Endodermal cell (in vitro differentiated cells): ENCODE data around the gene COG3. TPM values are rescaled to one million over a fixed set of nuclear protein-coding genes. Genes with fewer than 3 reads are reported as not detected.

ENCODE experiments used
- DNase-seq: peaks from one replicate; pipeline ENCODE4 v3.0.0-alpha.2; 2017
- H3K27ac ChIP-seq: 2 replicates; pipeline ENCODE4 v1.5.1; 2013; ENCODE audit warnings: mild to moderate bottlenecking, low read depth, low read length, moderate library complexity
- H3K27me3 ChIP-seq: 2 replicates; pipeline ENCODE4 v1.6.1; 2013; ENCODE audit warnings: mild to moderate bottlenecking, low read length, moderate library complexity; ENCODE audit not compliant: insufficient read depth, control insufficient read depth, poor library complexity, severe bottlenecking
- H3K36me3 ChIP-seq: 2 replicates; pipeline ENCODE4 v1.7.0; 2013; ENCODE audit warnings: mild to moderate bottlenecking, low read length, moderate library complexity; ENCODE audit not compliant: control insufficient read depth, insufficient read depth
- H3K4me1 ChIP-seq: one replicate; pipeline ENCODE4 v1.7.0; 2013; ENCODE audit warnings: low read length; ENCODE audit not compliant: control insufficient read depth, insufficient read depth
- H3K4me3 ChIP-seq: 2 replicates; pipeline ENCODE4 v1.5.1; 2013; ENCODE audit warnings: mild to moderate bottlenecking, low read length, moderate library complexity
- H3K9ac ChIP-seq: 2 replicates; pipeline ENCODE4 v1.6.1; 2013; ENCODE audit warnings: mild to moderate bottlenecking, low read length, moderate library complexity; ENCODE audit not compliant: poor library complexity, severe bottlenecking; ENCODE audit errors: extremely low read depth
- H3K9me3 ChIP-seq: 2 replicates; pipeline ENCODE4 v1.6.1; 2013; ENCODE audit warnings: mild to moderate bottlenecking, low read length, moderate library complexity; ENCODE audit not compliant: control insufficient read depth
- H3K27ac Mint-ChIP-seq: 2 replicates; pipeline ENCODE4 v1.8.0; 2020; ENCODE audit warnings: mixed read lengths
- H3K27me3 Mint-ChIP-seq: 2 replicates; pipeline ENCODE4 v1.8.0; 2021; ENCODE audit warnings: mild to moderate bottlenecking, mixed read lengths; ENCODE audit not compliant: insufficient read depth
- H3K36me3 Mint-ChIP-seq: 2 replicates; pipeline ENCODE4 v1.8.0; 2020; ENCODE audit warnings: low read depth, mixed read lengths
- H3K4me1 Mint-ChIP-seq: 2 replicates; pipeline ENCODE4 v1.8.0; 2020; ENCODE audit warnings: mixed read lengths
- H3K4me3 Mint-ChIP-seq: 2 replicates; pipeline ENCODE4 v1.8.0; 2020; ENCODE audit warnings: mild to moderate bottlenecking, moderate library complexity, mixed read lengths
- H3K9me3 Mint-ChIP-seq: 2 replicates; pipeline ENCODE4 v1.8.0; 2020; ENCODE audit warnings: mild to moderate bottlenecking, mixed read lengths
- CTCF ChIP-seq: fragments of 200-600 bp; sonication (generic); conservative IDR thresholded peaks from 2 replicates; pipeline ENCODE4 v1.5.0; 2021; ENCODE audit warnings: antibody characterized with exemption, mild to moderate bottlenecking
- WGBS, 2 experiments: methylation state at CpG; one replicate each; pipeline versions ENCODE4 v1.1.5 to v1.1.7; 2013; ENCODE audit warnings: missing lambda C conversion rate in 2 of 2, mixed read lengths in 1 of 2; ENCODE audit not compliant: insufficient coverage in 1 of 2, insufficient read length in 1 of 2; 5-methylcytosine and 5-hydroxymethylcytosine counted together
- long read RNA-seq, 4 experiments: library from polyadenylated mRNA in 2 of 4; library from RNA in 1 of 4; library from capped mRNA in 1 of 4; stranded (forward) in 3 of 4; unstranded in 1 of 4; transcript quantifications; one replicate each; pipeline ENCODE4 v2.0.0, GENCODE V29; 2020 to 2021; ENCODE audit warnings: inconsistent platforms in 1 of 4
- polyA plus RNA-seq, 2 experiments: library from polyadenylated mRNA; stranded (reverse); fragments of 50-300 nt; gene quantifications; one replicate each; pipeline ENCODE4 v1.2.3, GENCODE V29; 2013
- total RNA-seq, 2 donors: library from RNA; stranded (reverse); fragmentation: NEBNext Ultra II Directional in 1 of 2; extraction: Animal tissue kit (Norgen Biotek cat#: 25700) in 1 of 2; gene quantifications; 2 replicates in 1 of 2; 3 replicates in 1 of 2; pipeline ENCODE4 v1.2.1, GENCODE V29; 2021

Gene COG3
- total RNA-seq = 10 to 100 TPM; 21.8 to 23.8 TPM
- 21.4 TPM for polyA plus RNA-seq (2013, experiment 1 of 2)
- 20.8 TPM for polyA plus RNA-seq (2013, experiment 2 of 2)
- long read RNA-seq, experiment 1, full-length matches to known transcripts = 3 of 5 reads
- long read RNA-seq, experiment 1, partial matches to known transcripts = 0 of 5 reads
- long read RNA-seq, experiment 1, other reads (novel, unspliced or antisense) = 2 of 5 reads
- long read RNA-seq, experiment 2, full-length matches to known transcripts = 17 of 34 reads
- long read RNA-seq, experiment 2, partial matches to known transcripts = 7 of 34 reads
- long read RNA-seq, experiment 2, other reads (novel, unspliced or antisense) = 10 of 34 reads
- long read RNA-seq, experiment 3, full-length matches to known transcripts = 58 of 79 reads
- long read RNA-seq, experiment 3, partial matches to known transcripts = 5 of 79 reads
- long read RNA-seq, experiment 3, other reads (novel, unspliced or antisense) = 16 of 79 reads
- long read RNA-seq, experiment 4, full-length matches to known transcripts = 5 of 7 reads
- long read RNA-seq, experiment 4, partial matches to known transcripts = 1 of 7 reads
- long read RNA-seq, experiment 4, other reads (novel, unspliced or antisense) = 1 of 7 reads

- Mint-ChIP-seq H3K36me3 (peaks cover 6% of the 10 kb centered on the region), H3K27ac (peak within 1 kb of the TSS; percentile 93), H3K27me3 (peaks cover 21% of the 10 kb centered on the region), H3K4me3 (peak within 1 kb of the TSS; percentile 93), H3K4me1 (peaks cover 11% of the 10 kb centered on the region), H3K9me3 (no peaks in the 10 kb centered on the region)
- H3K9me3 ChIP-seq = no peaks in the 10 kb centered on the region
- peak; percentile 96 for DNase-seq
- H3K4me3 ChIP-seq = peak within 1 kb of the TSS; percentile 99
- H3K27me3 ChIP-seq = peaks cover 23% of the 10 kb centered on the region
- peak within 1 kb of the TSS; percentile 93 for H3K27ac ChIP-seq
- peak within 1 kb of the TSS; percentile 80 for H3K9ac ChIP-seq
- 0% methylated on average over 14 to 63 of the region's 63 CpGs for WGBS, 2 experiments
- H3K36me3 ChIP-seq = peaks cover 10% of the 10 kb centered on the region
- H3K4me1 ChIP-seq = no peaks in the 10 kb centered on the region
- TF ChIP-seq CTCF = no peak
Measured at GRCh38 chr13:45464687-45465453, at the start of gene COG3. Gene COG3 (plus strand): TSS chr13:45464939. CDS start chr13:45465037, 98 bp downstream.

- no peaks in the 10 kb centered on the region for H3K4me1 ChIP-seq
- Mint-ChIP-seq H3K27me3 (peaks cover 14% of the 10 kb centered on the region), H3K36me3 (peaks cover 7% of the 10 kb centered on the region), H3K27ac (no peak overlapping the region), H3K9me3 (no peaks in the 10 kb centered on the region), H3K4me3 (no peak overlapping the region), H3K4me1 (peaks cover 2% of the 10 kb centered on the region)
- TF ChIP-seq CTCF = no peak
- DNase-seq = no peak
- H3K9ac ChIP-seq = no peak overlapping the region
- 88 to 97% methylated on average over 1 of the region's 1 CpG for WGBS, 2 experiments
- H3K36me3 ChIP-seq = no peaks in the 10 kb centered on the region
- H3K9me3 ChIP-seq = no peaks in the 10 kb centered on the region
- H3K27me3 ChIP-seq = no peaks in the 10 kb centered on the region
- no peak overlapping the region for H3K4me3 ChIP-seq
- no peak overlapping the region for H3K27ac ChIP-seq
Measured at GRCh38 chr13:45415112-45415511, 49.6 kb upstream of the COG3 start.

GRCh38 chr13:45416516-45417128 is 48.1 kb upstream of the COG3 start:
- Mint-ChIP-seq H3K27me3 (peaks cover 20% of the 10 kb centered on the region), H3K4me1 (peaks cover 2% of the 10 kb centered on the region), H3K36me3 (no peaks in the 10 kb centered on the region), H3K4me3 (peak overlapping the region; percentile 73), H3K9me3 (no peaks in the 10 kb centered on the region), H3K27ac (no peak overlapping the region)
- no peaks in the 10 kb centered on the region for H3K36me3 ChIP-seq
- no peak for DNase-seq
- no peak for TF ChIP-seq CTCF
- 89 to 97% methylated on average over 7 to 10 of the region's 10 CpGs for WGBS, 2 experiments
- H3K4me3 ChIP-seq = peak overlapping the region; percentile 84
- no peak overlapping the region for H3K9ac ChIP-seq
- H3K4me1 ChIP-seq = no peaks in the 10 kb centered on the region
- no peaks in the 10 kb centered on the region for H3K9me3 ChIP-seq
- H3K27me3 ChIP-seq = no peaks in the 10 kb centered on the region
- H3K27ac ChIP-seq = no peak overlapping the region
